Large intestine (tissue), 3 donors: Measurements from ENCODE around the gene TNXB. TPM values are rescaled to one million over a fixed set of nuclear protein-coding genes. Genes with fewer than 3 reads are reported as not detected.
"Not testable (repeated sequence)": the region's sequence is repeated elsewhere in the genome, so short reads cannot be mapped to it uniquely, and the experiment has no call there.

Experiments
- DNase-seq, 2 donors: peaks; one replicate each; pipeline versions ENCODE4 v3.0.0 to v3.0.0-alpha.2; 2013
- H3K27ac ChIP-seq: one replicate; pipeline ENCODE4 v1.5.1; 2013; ENCODE audit warnings: low read length
- H3K27me3 ChIP-seq: 2 replicates; pipeline ENCODE4 v1.6.1; 2013; ENCODE audit warnings: low read length; ENCODE audit not compliant: control insufficient read depth, insufficient read depth
- H3K36me3 ChIP-seq: 2 replicates; pipeline ENCODE4 v1.6.1; 2013; ENCODE audit warnings: low read length; ENCODE audit not compliant: control insufficient read depth, insufficient read depth
- H3K4me1 ChIP-seq: one replicate; pipeline ENCODE4 v1.6.1; 2013; ENCODE audit warnings: low read length; ENCODE audit not compliant: control insufficient read depth, insufficient read depth
- H3K4me3 ChIP-seq: one replicate; pipeline ENCODE4 v1.5.1; 2013; ENCODE audit warnings: low read length
- H3K9me3 ChIP-seq: one replicate; pipeline ENCODE4 v1.6.1; 2013; ENCODE audit warnings: mild to moderate bottlenecking, low read depth, low read length, moderate library complexity; ENCODE audit not compliant: control insufficient read depth
- WGBS: methylation state at CpG from one replicate; pipeline ENCODE4 v1.1.5; 2013; ENCODE audit warnings: low lambda C conversion rate; ENCODE audit not compliant: insufficient coverage; 5-methylcytosine and 5-hydroxymethylcytosine counted together
- polyA plus RNA-seq: library from polyadenylated mRNA; unstranded; fragments of 120-200 nt; gene quantifications from one replicate; pipeline ENCODE4 v1.2.1, GENCODE V29; 2013

Gene TNXB
- polyA plus RNA-seq, 1 donor: 17.5 TPM

DNA sequence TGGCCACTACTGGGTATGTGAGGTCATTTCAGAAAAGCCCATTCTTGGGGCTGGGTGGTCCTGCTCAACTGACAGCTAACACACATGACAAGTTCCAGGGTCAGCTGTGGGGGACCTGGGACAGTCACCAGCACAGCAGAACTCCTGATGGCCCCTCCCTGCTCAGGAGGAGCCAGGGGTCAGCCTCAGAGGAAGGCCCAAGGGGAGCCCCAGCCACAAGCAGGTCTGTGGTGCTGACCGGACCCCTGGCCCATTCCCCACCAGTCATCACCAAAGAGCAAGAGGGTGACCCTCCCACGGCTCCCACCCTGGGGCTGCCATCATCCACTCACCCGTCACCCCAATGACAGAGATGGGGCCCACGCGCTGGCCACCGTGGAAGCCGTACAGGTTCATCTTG, 52.9 kb downstream of the TNXB start:
- no CpG with 5 or more reads among the region's 7 CpGs for WGBS
- Histone ChIP-seq H3K36me3 (peaks cover 2% of the 10 kb centered on the region), H3K4me3 (no peak overlapping the region), H3K4me1 (no peaks in the 10 kb centered on the region), H3K27ac (no peak overlapping the region), H3K27me3 (no peaks in the 10 kb centered on the region), H3K9me3 (no peaks in the 10 kb centered on the region)
- no peak for DNase-seq

DNA sequence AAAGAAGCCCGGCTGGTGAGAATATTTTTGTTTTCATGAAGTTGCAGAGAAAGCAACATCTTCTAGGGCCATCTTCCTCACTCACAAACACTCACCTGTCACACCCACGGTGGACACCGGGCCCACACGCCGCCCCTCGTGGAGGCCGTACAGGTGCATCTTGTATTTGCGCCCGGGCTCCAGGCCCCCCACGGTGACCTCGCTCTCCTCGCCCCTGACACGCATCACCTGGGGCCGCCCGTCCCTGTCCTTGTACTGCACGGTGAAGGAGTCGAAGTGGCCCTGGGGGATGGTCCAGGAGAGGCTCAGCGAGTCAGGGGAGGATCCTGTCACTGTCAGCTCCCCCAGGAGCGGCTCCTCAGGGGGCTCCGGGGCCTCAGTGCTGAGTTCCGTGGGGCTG, 53.4 kb downstream of the TNXB start:
- not testable (repeated sequence) for H3K36me3 ChIP-seq, H3K4me3 ChIP-seq, H3K9me3 ChIP-seq, DNase-seq, H3K27ac ChIP-seq, H3K4me1 ChIP-seq, H3K27me3 ChIP-seq
- no CpG with 5 or more reads among the region's 21 CpGs for WGBS

DNA sequence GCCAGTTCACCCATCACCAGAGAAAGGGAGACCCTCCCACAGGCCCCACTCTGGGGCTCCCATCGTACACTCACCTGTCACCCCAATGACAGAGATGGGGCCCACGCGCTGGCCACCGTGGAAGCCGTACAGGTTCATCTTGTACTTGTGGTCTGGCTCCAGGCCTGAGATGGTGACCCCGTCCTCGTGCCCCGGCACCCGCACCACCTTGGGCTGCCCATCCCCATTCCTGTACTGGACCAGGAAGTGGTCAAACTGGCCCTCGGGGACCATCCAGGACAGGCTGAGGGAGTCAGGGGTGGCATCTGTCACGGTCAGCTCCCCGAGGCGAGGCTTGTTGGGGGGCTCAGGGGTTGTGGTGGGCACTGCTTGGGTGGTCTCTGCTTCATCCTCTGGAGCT, 55.8 kb downstream of the TNXB start:
- H3K27me3 ChIP-seq, H3K4me3 ChIP-seq, H3K9me3 ChIP-seq, DNase-seq, H3K27ac ChIP-seq, H3K4me1 ChIP-seq, H3K36me3 ChIP-seq: not testable (repeated sequence)
- no CpG with 5 or more reads among the region's 13 CpGs for WGBS

DNA sequence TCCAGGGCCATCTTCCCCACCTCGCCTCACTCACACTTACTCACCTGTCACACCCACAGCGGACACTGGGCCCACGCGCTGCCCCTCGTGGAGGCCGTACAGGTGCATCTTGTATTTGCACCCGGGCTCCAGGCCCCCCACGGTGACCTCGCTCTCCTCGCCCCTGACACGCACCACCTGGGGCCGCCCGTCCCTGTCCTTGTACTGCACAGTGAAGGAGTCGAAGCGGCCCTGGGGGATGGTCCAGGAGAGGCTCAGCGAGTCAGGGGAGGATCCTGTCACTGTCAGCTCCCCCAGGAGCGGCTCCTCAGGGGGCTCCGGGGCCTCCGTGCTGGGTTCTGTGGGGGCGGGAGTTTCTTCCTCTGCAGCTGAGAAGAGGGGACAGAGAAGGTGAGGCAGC, 56.5 kb downstream of the TNXB start:
- not testable (repeated sequence) for H3K27me3 ChIP-seq, DNase-seq, H3K4me1 ChIP-seq, H3K4me3 ChIP-seq, H3K36me3 ChIP-seq, H3K27ac ChIP-seq, H3K9me3 ChIP-seq
- no CpG with 5 or more reads among the region's 20 CpGs for WGBS

DNA sequence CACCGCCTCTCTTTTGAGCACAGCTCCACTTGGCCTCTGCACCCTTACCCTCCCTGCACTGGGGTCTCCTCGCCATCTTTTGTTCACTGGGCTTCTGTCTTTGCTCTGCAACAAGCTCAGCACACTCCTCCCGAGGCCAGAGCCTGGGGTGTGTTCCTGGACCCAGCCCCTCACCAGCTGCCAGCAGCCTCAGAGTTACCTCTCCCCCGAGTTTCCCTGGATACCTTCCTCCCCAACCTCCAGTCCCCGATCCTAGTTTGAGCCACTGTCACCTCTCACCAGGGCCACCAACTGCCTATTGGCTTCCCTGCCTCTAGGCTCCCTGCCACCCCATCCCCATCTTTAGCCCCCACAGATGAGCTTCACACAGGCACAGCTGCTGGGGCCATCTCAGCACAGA, 58.6 kb downstream of the TNXB start:
- 60% methylated on average over 1 of the region's 5 CpGs for WGBS
- H3K4me1 ChIP-seq: peaks cover 22% of the 10 kb centered on the region
- H3K27me3 ChIP-seq: no peaks in the 10 kb centered on the region
- H3K27ac ChIP-seq: no peak overlapping the region
- no peak for DNase-seq
- no peaks in the 10 kb centered on the region for H3K9me3 ChIP-seq
- H3K36me3 ChIP-seq: no peaks in the 10 kb centered on the region
- H3K4me3 ChIP-seq: no peak overlapping the region

DNA sequence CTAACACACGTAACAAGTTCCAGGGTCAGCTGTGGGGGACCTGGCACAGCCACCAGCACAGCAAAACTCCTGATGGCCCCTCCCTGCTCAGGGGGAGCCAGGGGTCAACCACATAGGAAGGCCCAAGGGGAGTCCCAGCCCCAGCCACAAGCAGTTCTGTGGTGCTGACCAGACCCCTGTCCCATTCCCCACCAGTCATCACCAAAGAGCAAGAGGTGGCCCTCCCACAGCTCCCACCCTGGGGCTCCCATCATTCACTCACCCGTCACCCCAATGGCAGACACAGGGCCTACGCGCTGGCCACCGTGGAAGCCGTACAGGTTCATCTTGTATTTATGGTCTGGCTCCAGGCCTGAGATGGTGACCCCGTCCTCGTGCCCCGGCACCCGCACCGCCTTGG, 59.4 kb downstream of the TNXB start:
- H3K27ac ChIP-seq, H3K9me3 ChIP-seq, H3K36me3 ChIP-seq, DNase-seq, H3K27me3 ChIP-seq, H3K4me3 ChIP-seq: not testable (repeated sequence)
- WGBS: no CpG with 5 or more reads among the region's 11 CpGs
- peaks cover 22% of the 10 kb centered on the region for H3K4me1 ChIP-seq

DNA sequence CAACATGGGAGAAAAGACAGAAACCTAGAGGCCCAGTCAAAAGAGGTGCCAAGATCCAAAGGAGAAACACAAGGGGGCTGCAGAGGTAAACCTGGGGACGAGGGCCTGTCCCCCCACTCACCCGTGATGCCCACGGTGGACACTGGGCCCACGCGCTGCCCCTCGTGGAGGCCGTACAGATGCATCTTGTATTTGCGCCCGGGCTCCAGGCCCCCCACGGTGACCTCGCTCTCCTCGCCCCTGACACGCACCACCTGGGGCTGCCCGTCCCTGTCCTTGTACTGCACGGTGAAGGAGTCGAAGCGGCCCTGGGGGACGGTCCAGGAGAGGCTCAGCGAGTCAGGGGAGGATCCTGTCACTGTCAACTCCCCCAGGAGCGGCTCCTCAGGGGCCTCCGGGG, 60.0 kb downstream of the TNXB start:
- H3K36me3 ChIP-seq, DNase-seq, H3K27me3 ChIP-seq, H3K27ac ChIP-seq, H3K9me3 ChIP-seq, H3K4me3 ChIP-seq: not testable (repeated sequence)
- peaks cover 22% of the 10 kb centered on the region for H3K4me1 ChIP-seq
- WGBS: no CpG with 5 or more reads among the region's 21 CpGs

DNA sequence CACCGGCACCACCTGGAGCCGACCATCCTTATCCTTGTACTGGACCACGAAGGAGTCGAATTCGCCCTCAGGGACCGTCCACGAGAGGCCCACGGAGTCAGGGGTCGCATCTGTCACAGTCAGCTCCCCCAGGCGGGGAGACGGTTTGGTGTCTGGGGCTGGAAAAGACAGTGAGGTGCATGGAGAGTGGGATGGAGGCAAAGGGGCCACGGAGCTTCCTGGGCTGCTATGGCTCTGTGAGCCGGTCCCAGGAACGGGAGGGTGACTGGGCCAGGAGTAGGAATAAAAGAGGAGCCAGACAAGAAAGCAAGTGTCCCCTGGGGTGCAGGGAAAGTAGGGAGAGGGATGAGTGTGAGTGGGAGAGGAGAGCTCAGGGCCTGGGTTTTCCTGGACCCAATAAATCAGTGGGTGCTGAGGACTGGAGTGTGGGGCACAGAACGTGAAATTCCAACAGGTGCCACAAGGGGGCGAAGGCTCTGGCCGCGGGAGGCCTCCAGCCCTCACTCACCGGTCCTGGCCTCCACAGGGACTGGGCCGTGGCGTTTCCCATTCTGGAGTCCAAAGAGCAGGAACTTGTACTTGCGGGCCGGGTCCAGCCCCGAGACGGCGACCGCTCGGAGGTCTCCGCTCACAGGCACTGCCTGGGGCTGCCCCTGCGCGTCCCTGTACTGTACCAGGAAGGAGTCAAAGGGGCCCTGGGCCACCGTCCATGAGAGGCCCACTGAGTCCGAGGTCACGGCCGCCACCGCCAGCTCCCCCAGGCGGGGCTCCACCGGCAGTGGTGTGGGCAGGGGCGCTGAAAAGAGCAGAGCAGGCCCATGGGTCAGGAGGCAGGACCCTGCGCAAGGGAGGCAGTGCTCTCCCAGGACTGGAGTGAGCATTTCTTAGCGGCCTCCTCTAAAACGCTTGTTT, 61.0 kb downstream of the TNXB start:
- DNase-seq: peak; percentile 60 to 70
- Histone ChIP-seq H3K36me3 (no peaks in the 10 kb centered on the region), H3K27ac (no peak overlapping the region), H3K4me3 (no peak overlapping the region), H3K27me3 (no peaks in the 10 kb centered on the region), H3K4me1 (peaks cover 22% of the 10 kb centered on the region), H3K9me3 (no peaks in the 10 kb centered on the region)
- 70% methylated on average over 2 of the region's 42 CpGs for WGBS

DNA sequence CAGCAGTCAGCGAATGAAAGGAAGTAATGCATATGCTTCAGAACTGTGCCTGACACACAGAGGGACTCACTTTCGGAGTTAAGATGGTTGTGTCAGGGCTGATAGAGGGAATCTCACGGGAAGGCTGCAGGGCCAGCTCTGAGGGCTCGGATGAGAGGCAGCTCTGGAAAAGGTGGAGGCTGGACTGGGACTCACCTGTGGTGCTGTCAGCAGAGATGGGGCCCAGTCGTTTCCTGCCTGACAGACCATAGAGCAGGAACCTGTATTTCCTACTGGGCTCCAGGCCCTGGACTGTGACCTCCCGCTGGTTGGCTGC, 61.6 kb downstream of the TNXB start:
- DNase-seq: no peak
- WGBS: no CpG with 5 or more reads among the region's 6 CpGs
- no peak overlapping the region for H3K4me3 ChIP-seq
- no peaks in the 10 kb centered on the region for H3K36me3 ChIP-seq
- H3K27ac ChIP-seq: no peak overlapping the region
- no peaks in the 10 kb centered on the region for H3K9me3 ChIP-seq
- peaks cover 22% of the 10 kb centered on the region for H3K4me1 ChIP-seq
- no peaks in the 10 kb centered on the region for H3K27me3 ChIP-seq

DNA sequence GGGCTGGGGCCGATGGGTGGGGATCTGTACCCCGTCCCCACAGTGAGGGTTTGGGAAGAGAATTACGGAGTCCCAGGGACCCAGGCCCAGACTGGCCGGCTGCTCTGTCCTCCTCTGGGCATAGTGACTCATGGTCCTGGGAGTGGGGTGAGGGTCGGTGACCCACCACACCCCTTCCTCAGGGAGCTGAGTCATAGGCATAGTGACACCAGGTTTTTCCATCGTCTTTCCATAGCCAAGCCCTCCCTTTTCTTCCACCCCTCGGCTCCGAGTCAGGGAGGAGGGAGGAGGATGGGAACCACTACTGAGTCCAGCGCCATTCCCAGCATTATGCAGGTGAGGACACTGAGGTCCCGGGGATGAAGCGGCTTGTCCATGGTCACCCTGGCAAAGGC, 62.1 kb downstream of the TNXB start:
- Histone ChIP-seq H3K36me3 (no peaks in the 10 kb centered on the region), H3K9me3 (no peaks in the 10 kb centered on the region), H3K27me3 (no peaks in the 10 kb centered on the region), H3K27ac (no peak overlapping the region), H3K4me3 (no peak overlapping the region), H3K4me1 (peaks cover 22% of the 10 kb centered on the region)
- DNase-seq: peak in 1 of 2 donors; percentile 6
- no CpG with 5 or more reads among the region's 11 CpGs for WGBS

DNA sequence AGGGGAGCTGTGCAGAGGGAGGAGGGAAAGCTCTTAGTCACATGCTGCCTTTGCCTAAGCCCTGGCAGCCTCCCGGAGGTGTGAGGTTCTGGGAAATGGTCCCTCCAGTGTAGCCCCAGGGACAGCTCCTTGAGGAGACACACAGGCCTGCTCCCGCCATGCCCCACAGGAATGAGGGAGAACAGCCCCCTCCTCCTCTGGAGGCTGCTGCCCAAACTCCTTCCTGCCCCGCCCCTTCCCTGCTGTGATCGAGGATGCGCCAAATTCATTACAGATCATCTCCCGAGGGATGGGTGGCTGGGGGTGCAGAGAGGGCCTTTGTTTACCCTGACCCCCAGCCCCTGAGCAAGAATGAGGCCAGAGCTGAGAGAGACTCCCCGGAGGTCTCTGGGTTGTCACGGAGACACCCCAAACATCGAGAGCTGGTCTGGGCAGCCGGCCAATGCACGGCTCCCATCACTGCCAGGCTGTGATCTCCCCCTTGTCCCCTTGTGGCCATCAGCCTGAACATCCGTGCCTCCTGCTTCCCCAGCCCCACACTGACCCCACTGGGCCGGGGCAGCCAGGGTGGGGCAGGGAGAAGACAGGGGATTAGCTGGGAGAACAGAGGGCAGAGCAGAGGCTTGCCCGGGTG, 62.6 kb downstream of the TNXB start:
- Histone ChIP-seq H3K4me1 (peaks cover 22% of the 10 kb centered on the region), H3K9me3 (no peaks in the 10 kb centered on the region), H3K36me3 (no peaks in the 10 kb centered on the region), H3K27ac (peak overlapping the region; percentile 29), H3K27me3 (no peaks in the 10 kb centered on the region), H3K4me3 (no peak overlapping the region)
- no CpG with 5 or more reads among the region's 14 CpGs for WGBS
- DNase-seq: peak; percentile 25 to 31
